ENCODE data around the gene MYO9A.
A peak's percentile ranks its signal among the peaks of the same experiment; 100 is the strongest.

Gene MYO9A

DNA sequence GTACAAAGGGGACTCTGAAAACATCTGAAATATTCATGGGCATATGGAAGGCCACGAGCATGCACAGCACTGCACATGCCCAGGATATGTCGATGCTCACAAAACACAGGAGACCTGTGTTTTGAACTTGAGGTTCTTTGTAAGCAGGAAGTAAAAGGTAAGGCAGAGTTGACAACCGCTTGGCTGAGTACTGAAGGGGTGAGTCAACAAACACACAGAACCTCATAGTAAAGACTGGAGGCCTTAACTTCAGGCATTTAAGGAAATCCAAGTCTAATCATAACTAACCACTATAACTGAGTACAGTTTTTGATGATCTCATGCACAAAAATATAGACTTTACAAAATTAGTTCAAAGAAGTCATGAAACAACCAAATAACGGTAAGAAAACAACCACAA, 80.6 kb downstream of the MYO9A start:
- ATAC-seq (ENCODE audit: low read depth) (peak; percentile 23; the same call in 1 of the 3 replicates), DNase-seq (ENCODE audit: low spot score) (no peak)
- H3K27ac ChIP-seq (ENCODE audit: poor library complexity, severe bottlenecking), result no peak overlapping the region
- TF ChIP-seq, protein P1, sequence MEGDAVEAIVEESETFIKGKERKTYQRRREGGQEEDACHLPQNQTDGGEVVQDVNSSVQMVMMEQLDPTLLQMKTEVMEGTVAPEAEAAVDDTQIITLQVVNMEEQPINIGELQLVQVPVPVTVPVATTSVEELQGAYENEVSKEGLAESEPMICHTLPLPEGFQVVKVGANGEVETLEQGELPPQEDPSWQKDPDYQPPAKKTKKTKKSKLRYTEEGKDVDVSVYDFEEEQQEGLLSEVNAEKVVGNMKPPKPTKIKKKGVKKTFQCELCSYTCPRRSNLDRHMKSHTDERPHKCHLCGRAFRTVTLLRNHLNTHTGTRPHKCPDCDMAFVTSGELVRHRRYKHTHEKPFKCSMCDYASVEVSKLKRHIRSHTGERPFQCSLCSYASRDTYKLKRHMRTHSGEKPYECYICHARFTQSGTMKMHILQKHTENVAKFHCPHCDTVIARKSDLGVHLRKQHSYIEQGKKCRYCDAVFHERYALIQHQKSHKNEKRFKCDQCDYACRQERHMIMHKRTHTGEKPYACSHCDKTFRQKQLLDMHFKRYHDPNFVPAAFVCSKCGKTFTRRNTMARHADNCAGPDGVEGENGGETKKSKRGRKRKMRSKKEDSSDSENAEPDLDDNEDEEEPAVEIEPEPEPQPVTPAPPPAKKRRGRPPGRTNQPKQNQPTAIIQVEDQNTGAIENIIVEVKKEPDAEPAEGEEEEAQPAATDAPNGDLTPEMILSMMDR (IDR thresholded peaks at IDR 0.05; ENCODE audit: poor library complexity, severe bottlenecking), result no peak
- H3K4me3 ChIP-seq (ENCODE audit: severe bottlenecking), result no peak overlapping the region
- H3K27me3 ChIP-seq (ENCODE audit: insufficient read depth, poor library complexity, severe bottlenecking), result no peaks in the 10 kb centered on the region
- peaks cover 3% of the 10 kb centered on the region for H3K4me1 ChIP-seq (ENCODE audit: insufficient read depth, poor library complexity, severe bottlenecking)
- peaks cover 10% of the 10 kb centered on the region for H3K36me3 ChIP-seq (ENCODE audit: low read depth)
- no peaks in the 10 kb centered on the region for H3K9me3 ChIP-seq (ENCODE audit: severe bottlenecking)

DNA sequence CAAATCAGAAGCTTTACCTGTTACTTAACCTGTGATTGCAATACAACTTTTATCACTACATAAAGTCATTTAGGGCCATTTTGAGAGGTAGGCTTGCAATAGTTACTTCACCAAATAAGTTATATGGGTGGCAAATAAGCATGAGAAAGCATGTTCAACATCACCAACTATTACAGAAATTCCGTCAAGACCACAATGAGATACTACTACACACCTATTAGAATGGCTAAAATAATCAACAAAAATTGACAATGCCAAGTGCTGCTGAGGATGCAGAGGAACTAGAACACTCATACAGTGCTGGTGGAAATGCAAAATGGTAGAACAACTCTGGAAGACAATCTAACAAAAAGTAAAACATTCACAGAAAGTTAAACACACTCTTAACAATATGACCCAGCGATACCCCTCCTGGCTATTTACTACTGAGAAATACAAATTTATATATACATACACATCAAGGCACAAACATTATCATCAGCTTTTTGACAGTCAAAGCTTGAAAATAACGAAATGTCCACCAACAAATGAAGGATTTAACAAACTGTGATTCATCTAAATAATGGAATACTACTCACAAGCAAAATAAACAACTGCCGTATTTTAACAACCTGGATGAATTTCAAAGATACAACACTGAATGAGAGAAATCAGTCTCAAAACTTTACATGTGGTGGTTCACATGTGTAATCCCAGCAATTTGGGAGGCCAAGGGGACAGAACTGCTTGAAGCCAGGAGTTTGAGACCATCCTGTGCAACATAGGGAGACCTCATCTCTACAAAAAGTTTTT, 82.9 kb downstream of the MYO9A start:
- H3K36me3 ChIP-seq (ENCODE audit: low read depth), result peaks cover 7% of the 10 kb centered on the region; the same call in 1 of the 2 replicates
- DNase-seq (ENCODE audit: low spot score) (no peak), ATAC-seq (ENCODE audit: low read depth) (no peak)
- TF ChIP-seq, protein P1 (IDR thresholded peaks at IDR 0.05; ENCODE audit: poor library complexity, severe bottlenecking), result no peak
- no peaks in the 10 kb centered on the region for H3K9me3 ChIP-seq (ENCODE audit: severe bottlenecking)
- H3K4me3 ChIP-seq (ENCODE audit: severe bottlenecking), result no peak overlapping the region
- no peaks in the 10 kb centered on the region for H3K4me1 ChIP-seq (ENCODE audit: insufficient read depth, poor library complexity, severe bottlenecking)
- no peak overlapping the region for H3K27ac ChIP-seq (ENCODE audit: poor library complexity, severe bottlenecking)
- no peaks in the 10 kb centered on the region for H3K27me3 ChIP-seq (ENCODE audit: insufficient read depth, poor library complexity, severe bottlenecking)

DNA sequence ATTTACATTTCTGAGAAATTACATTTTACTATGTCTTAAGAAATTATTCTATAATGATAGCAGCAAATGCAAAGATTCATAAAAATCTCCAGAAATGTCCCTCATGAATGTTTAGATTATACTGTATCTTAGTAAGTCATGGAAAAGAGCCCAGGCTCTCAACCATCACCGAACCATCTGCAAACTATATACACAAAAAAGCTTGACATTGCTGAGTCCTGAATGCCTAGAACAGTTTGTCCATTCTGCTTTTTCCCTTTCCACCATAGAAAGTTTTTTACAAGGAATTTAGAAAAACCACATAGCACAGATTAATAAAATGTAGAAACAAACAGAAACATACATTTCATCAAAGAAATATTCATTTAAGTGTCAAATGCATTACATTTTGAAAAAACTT, 83.6 kb downstream of the MYO9A start:
- Histone ChIP-seq H3K27me3 (ENCODE audit: insufficient read depth, poor library complexity, severe bottlenecking) (no peaks in the 10 kb centered on the region), H3K9me3 (ENCODE audit: severe bottlenecking) (no peaks in the 10 kb centered on the region), H3K4me1 (ENCODE audit: insufficient read depth, poor library complexity, severe bottlenecking) (no peaks in the 10 kb centered on the region), H3K27ac (ENCODE audit: poor library complexity, severe bottlenecking) (no peak overlapping the region), H3K4me3 (ENCODE audit: severe bottlenecking) (no peak overlapping the region), H3K36me3 (ENCODE audit: low read depth) (peaks cover 7% of the 10 kb centered on the region; the same call in 1 of the 2 replicates)
- DNase-seq (ENCODE audit: low spot score), result no peak
- TF ChIP-seq, protein P1 (IDR thresholded peaks at IDR 0.05; ENCODE audit: poor library complexity, severe bottlenecking), result no peak
- ATAC-seq (ENCODE audit: low read depth), result no peak

DNA sequence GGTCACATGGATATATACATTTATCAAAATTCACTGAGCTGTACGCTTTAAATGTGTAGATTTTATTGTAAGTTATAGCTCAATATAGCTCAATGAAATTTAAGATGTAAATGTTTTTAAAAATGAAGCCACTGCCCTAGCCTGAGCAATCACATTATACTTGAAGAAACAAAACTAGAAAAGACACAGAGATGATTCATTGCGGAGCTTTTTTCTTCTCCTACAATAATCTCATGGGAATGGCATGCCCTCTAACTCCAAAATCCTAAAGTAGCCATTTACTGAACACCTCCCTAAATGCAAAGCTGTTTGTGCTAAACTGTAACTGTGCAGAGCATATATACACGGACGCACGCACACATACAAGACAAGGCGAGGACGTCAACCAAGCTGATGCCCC, 84.2 kb downstream of the MYO9A start:
- Histone ChIP-seq H3K27ac (ENCODE audit: poor library complexity, severe bottlenecking) (no peak overlapping the region), H3K36me3 (ENCODE audit: low read depth) (peaks cover 7% of the 10 kb centered on the region; the same call in 1 of the 2 replicates), H3K4me1 (ENCODE audit: insufficient read depth, poor library complexity, severe bottlenecking) (no peaks in the 10 kb centered on the region), H3K27me3 (ENCODE audit: insufficient read depth, poor library complexity, severe bottlenecking) (no peaks in the 10 kb centered on the region), H3K9me3 (ENCODE audit: severe bottlenecking) (no peaks in the 10 kb centered on the region), H3K4me3 (ENCODE audit: severe bottlenecking) (no peak overlapping the region)
- DNase-seq (ENCODE audit: low spot score), result no peak
- no peak; the same call in 2 of the 3 replicates for ATAC-seq (ENCODE audit: low read depth)
- TF ChIP-seq, protein P1 (IDR thresholded peaks at IDR 0.05; ENCODE audit: poor library complexity, severe bottlenecking), result no peak

DNA sequence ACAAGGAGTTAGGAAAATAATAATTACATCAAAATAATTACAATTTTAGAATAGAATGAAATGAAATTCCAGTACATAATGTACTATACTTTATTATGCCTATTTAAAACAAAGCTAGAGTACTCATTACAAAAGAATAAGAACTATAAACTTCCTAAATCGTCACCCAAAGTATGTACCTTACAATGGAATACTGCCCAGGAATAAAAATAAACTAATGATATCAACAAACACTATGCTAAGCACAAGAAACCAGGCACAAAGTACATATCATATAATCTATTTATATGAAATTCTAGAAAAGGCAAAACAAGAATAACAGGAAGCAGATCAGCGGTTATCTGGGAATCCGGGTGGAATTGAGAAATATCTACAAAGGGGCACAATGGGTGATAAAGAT, 84.7 kb downstream of the MYO9A start:
- H3K27ac ChIP-seq (ENCODE audit: poor library complexity, severe bottlenecking), result no peak overlapping the region
- TF ChIP-seq, protein P1 (IDR thresholded peaks at IDR 0.05; ENCODE audit: poor library complexity, severe bottlenecking), result no peak

More for the DNA sequence above, 84.7 kb downstream of the MYO9A start:
- Histone ChIP-seq H3K9me3 (ENCODE audit: severe bottlenecking) (no peaks in the 10 kb centered on the region), H3K36me3 (ENCODE audit: low read depth) (peaks cover 7% of the 10 kb centered on the region; the same call in 1 of the 2 replicates), H3K4me1 (ENCODE audit: insufficient read depth, poor library complexity, severe bottlenecking) (no peaks in the 10 kb centered on the region), H3K4me3 (ENCODE audit: severe bottlenecking) (no peak overlapping the region), H3K27me3 (ENCODE audit: insufficient read depth, poor library complexity, severe bottlenecking) (no peaks in the 10 kb centered on the region)
- ATAC-seq (ENCODE audit: low read depth) (no peak), DNase-seq (ENCODE audit: low spot score) (no peak)
